ENCODE results near the gene SUSD1. TPM values are rescaled to one million over a fixed set of nuclear protein-coding genes. Genes with fewer than 3 reads are reported as not detected.

SUSD1 gene
- total RNA-seq, 2 experiments from 2014 or later: 0.32 TPM; not detected in 1

DNA sequence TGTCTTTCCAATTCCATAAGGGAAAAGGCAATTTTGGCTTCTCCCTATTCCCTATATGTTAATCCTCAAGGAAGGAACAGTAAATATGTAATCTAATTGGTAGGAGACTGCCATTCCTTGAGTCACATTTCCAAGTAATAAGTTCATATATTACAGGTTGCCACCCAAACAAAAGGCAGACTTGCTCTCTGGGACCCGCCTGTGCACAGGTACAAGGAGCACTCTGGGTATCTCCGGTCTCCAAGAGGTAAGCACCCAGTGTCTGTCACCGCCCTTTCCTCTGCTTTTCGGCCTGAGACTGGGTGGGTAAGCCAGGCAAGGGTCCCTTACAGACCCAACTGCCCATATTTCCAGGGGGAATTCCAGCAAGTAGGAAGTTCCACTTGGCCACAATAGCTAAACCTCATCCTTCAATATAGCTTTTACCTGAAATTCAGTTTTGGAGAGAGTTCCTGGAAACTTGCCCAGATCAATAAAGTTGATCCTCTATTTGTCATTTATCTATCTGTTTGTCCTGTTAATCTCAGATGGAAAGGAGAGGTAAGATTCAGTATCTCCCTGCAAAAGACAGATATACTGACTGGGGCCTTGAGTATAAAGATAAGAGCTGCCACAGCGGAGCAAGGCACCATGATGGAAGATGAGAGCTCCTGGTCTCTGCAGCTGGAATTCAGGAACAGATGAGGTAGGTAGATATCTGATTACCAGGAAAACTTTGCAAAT is 81.8 kb downstream of the SUSD1 start:
- POLR2A ChIA-PET: interaction anchor here (0.6 to 1.7 kb wide), 3 partner anchors 17 to 670 kb away, joined by 3 read pairs; no protein-coding TSS in a partner anchor
- no peaks in the 10 kb centered on the region for H3K36me3 ChIP-seq (ENCODE audit: insufficient read depth, low read length)
- CTCF ChIA-PET (ENCODE audit: unreplicated experiment): interaction anchor here (0.9 kb wide), 1 partner anchor 274 kb away, joined by 3 read pairs; no protein-coding TSS in a partner anchor

DNA sequence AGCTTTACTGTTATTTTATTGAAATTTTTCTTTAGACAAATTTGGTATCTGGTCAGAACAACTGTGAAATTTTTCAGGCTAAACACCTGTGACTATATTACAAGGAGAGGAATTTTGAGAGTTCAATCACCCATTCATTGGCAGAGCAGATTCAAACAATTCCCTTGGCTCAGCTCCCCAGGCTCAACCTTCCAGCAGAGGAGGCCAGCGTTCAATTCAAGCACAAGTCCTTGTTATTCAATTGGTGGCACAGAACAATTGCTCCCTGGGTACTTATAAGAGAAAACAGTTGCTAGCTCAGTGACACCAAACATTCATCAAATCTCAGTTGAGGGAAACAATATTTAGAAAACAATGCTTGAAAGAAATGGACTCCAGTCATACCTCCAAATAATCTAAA is 83.3 kb downstream of the SUSD1 start:
- no peak for DNase-seq (ENCODE audit: low spot score)
- H3K9me3 ChIP-seq (ENCODE audit: low read length): no peaks in the 10 kb centered on the region
- H4K20me1 ChIP-seq (ENCODE audit: insufficient read depth, low read length): no peaks in the 10 kb centered on the region
- no peaks in the 10 kb centered on the region for H3K9me2 ChIP-seq (ENCODE audit: insufficient read depth, low read length)
- H3K4me2 ChIP-seq (ENCODE audit: low read length): no peak overlapping the region
- H3K4me1 ChIP-seq (ENCODE audit: insufficient read depth, low read length, poor library complexity, severe bottlenecking): no peaks in the 10 kb centered on the region
- H3K27ac ChIP-seq (ENCODE audit: low read depth, low read length, poor library complexity, severe bottlenecking): no peak overlapping the region
- CTCF ChIA-PET (ENCODE audit: unreplicated experiment): no interaction called here
- no peaks in the 10 kb centered on the region for H3K36me3 ChIP-seq (ENCODE audit: insufficient read depth, low read length)
- H2AFZ ChIP-seq (ENCODE audit: low read length): no peak overlapping the region
- BruUV-seq (replicated peaks): no TSS peak
- TF ChIP-seq EZH2phosphoT487 (IDR thresholded peaks at IDR 0.05; ENCODE audit: borderline replicate concordance, low read depth, low read length): no peak
- TF ChIP-seq, protein P1, sequence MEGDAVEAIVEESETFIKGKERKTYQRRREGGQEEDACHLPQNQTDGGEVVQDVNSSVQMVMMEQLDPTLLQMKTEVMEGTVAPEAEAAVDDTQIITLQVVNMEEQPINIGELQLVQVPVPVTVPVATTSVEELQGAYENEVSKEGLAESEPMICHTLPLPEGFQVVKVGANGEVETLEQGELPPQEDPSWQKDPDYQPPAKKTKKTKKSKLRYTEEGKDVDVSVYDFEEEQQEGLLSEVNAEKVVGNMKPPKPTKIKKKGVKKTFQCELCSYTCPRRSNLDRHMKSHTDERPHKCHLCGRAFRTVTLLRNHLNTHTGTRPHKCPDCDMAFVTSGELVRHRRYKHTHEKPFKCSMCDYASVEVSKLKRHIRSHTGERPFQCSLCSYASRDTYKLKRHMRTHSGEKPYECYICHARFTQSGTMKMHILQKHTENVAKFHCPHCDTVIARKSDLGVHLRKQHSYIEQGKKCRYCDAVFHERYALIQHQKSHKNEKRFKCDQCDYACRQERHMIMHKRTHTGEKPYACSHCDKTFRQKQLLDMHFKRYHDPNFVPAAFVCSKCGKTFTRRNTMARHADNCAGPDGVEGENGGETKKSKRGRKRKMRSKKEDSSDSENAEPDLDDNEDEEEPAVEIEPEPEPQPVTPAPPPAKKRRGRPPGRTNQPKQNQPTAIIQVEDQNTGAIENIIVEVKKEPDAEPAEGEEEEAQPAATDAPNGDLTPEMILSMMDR (conservative IDR thresholded peaks at IDR 0.05; ENCODE audit: low read length): peak; percentile 62
- intact Hi-C loops (cut with micrococcal nuclease; ENCODE audit: unreplicated experiment): loop anchor here (10.0 kb wide), 2 partner anchors 703 to 813 kb away; no protein-coding TSS in a partner anchor
- H3K79me2 ChIP-seq (ENCODE audit: insufficient read depth, low read depth, low read length): no peaks in the 10 kb centered on the region
- POLR2A ChIA-PET: interaction anchor here (0.6 kb wide), 1 partner anchor 17 kb away, joined by 4 read pairs; no protein-coding TSS in a partner anchor
- H3K4me3 ChIP-seq (ENCODE audit: low read depth, low read length, poor library complexity, severe bottlenecking): no peak overlapping the region

More for the DNA sequence above, 81.8 kb downstream of the SUSD1 start:
- H4K20me1 ChIP-seq (ENCODE audit: insufficient read depth, low read length): peaks cover 4% of the 10 kb centered on the region; the same call in 1 of the 2 replicates
- H3K9me3 ChIP-seq (ENCODE audit: low read length): no peaks in the 10 kb centered on the region
- BruUV-seq (replicated peaks): no TSS peak
- H3K4me3 ChIP-seq (ENCODE audit: low read depth, low read length, poor library complexity, severe bottlenecking): no peak overlapping the region
- H3K4me1 ChIP-seq (ENCODE audit: insufficient read depth, low read length, poor library complexity, severe bottlenecking): no peaks in the 10 kb centered on the region
- H3K9me2 ChIP-seq (ENCODE audit: insufficient read depth, low read length): no peaks in the 10 kb centered on the region
- H3K79me2 ChIP-seq (ENCODE audit: insufficient read depth, low read depth, low read length): no peaks in the 10 kb centered on the region
- DNase-seq (ENCODE audit: low spot score): no peak
- H2AFZ ChIP-seq (ENCODE audit: low read length): no peak overlapping the region
- no peak overlapping the region for H3K4me2 ChIP-seq (ENCODE audit: low read length)
- intact Hi-C loops (cut with micrococcal nuclease; ENCODE audit: unreplicated experiment): loop anchor here (10.0 kb wide), 2 partner anchors 701 to 811 kb away; no protein-coding TSS in a partner anchor
- H3K27ac ChIP-seq (ENCODE audit: low read depth, low read length, poor library complexity, severe bottlenecking): no peak overlapping the region
- TF ChIP-seq EZH2phosphoT487 (IDR thresholded peaks at IDR 0.05; ENCODE audit: borderline replicate concordance, low read depth, low read length): no peak
- TF ChIP-seq, protein P1 (conservative IDR thresholded peaks at IDR 0.05; ENCODE audit: low read length): no peak

DNA sequence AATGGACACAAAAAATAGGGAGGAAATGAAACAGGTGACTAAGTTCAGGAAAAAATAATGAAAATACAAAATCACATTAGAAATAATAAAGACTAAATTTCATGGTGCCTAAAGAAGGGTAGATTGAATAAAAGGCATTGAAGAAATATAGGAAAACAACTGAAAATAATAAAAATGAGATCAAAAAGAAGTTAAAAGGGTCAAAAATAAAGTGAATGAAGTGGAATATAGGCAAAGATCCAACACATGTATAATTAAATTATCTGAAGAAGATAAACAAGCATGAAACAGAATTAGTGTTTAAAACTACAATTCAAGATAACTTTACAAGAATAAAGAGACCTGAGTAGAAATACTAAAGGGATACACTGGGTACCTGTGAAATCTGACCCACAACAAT is 87.6 kb downstream of the SUSD1 start:
- H4K20me1 ChIP-seq (ENCODE audit: insufficient read depth, low read length): no peaks in the 10 kb centered on the region
- POLR2A ChIA-PET: interaction anchor here (0.5 to 0.7 kb wide), 2 partner anchors 168 to 232 kb away, joined by 3 to 4 read pairs; no protein-coding TSS in a partner anchor
- no peak overlapping the region for H3K4me3 ChIP-seq (ENCODE audit: low read depth, low read length, poor library complexity, severe bottlenecking)
- H3K79me2 ChIP-seq (ENCODE audit: insufficient read depth, low read depth, low read length): no peaks in the 10 kb centered on the region
- H3K27ac ChIP-seq (ENCODE audit: low read depth, low read length, poor library complexity, severe bottlenecking): no peak overlapping the region
- H3K4me2 ChIP-seq (ENCODE audit: low read length): no peak overlapping the region
- intact Hi-C loops (cut with micrococcal nuclease; ENCODE audit: unreplicated experiment): loop anchor here (2.0 kb wide), 1 partner anchor 273 kb away; no protein-coding TSS in a partner anchor
- no peak overlapping the region for H2AFZ ChIP-seq (ENCODE audit: low read length)
- no peaks in the 10 kb centered on the region for H3K36me3 ChIP-seq (ENCODE audit: insufficient read depth, low read length)
- TF ChIP-seq, protein P1 (conservative IDR thresholded peaks at IDR 0.05; ENCODE audit: low read length): no peak
- no peak for TF ChIP-seq EZH2phosphoT487 (IDR thresholded peaks at IDR 0.05; ENCODE audit: borderline replicate concordance, low read depth, low read length)
- no peaks in the 10 kb centered on the region for H3K9me2 ChIP-seq (ENCODE audit: insufficient read depth, low read length)
- CTCF ChIA-PET (ENCODE audit: unreplicated experiment): interaction anchor here (0.9 kb wide), 1 partner anchor 105 kb away, joined by 3 read pairs; no protein-coding TSS in a partner anchor
- H3K9me3 ChIP-seq (ENCODE audit: low read length): no peaks in the 10 kb centered on the region
- no peak for DNase-seq (ENCODE audit: low spot score)
- no peaks in the 10 kb centered on the region for H3K4me1 ChIP-seq (ENCODE audit: insufficient read depth, low read length, poor library complexity, severe bottlenecking)
- BruUV-seq (replicated peaks): no TSS peak
